HG03565 (cell line): ENCODE measurements around the gene GPR84.

Source experiments
- ATAC-seq: cut with Tn5 transposase; IDR thresholded peaks from one replicate; pipeline ENCODE4 v1.9.1; 2021; ENCODE audit warnings: mild to moderate bottlenecking, moderate library complexity; ENCODE audit not compliant: unreplicated experiment

GPR84 gene

DNA sequence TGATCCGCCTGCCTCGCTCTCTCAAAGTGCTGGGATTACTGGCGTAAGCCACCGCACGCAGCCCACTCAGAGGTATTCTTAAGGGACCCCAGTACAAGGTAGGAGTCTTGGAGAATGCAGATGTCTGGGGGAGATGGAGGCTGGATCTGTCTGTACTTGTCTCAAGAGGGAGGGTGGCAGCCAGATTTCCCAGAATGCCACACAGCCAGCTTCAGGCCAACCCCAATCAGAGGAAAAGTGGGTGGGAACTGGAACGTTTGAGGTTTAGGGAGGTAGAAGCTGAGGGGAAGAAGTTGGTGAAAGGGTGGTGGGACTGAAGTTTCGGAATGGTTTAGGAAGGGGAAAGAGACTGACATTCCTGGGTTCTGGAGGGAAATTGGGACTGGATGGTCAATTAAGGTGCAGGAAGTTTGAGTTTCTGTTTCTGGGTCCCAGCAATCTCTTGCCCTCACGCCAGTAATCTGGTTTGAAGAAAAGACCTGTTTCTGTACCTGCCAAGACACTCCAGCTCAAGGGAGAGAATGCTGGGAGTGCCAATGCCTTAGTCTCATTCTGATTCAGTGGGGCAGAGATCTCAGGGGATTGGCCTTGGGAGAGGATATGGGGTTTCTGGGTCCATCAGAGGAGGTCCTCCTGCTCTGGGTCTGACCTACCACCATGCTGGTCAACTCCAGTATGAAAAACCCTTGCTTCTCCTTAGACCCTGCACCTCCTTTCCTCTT lies 28.4 kb upstream of the GPR84 start:
- no peak for ATAC-seq

DNA sequence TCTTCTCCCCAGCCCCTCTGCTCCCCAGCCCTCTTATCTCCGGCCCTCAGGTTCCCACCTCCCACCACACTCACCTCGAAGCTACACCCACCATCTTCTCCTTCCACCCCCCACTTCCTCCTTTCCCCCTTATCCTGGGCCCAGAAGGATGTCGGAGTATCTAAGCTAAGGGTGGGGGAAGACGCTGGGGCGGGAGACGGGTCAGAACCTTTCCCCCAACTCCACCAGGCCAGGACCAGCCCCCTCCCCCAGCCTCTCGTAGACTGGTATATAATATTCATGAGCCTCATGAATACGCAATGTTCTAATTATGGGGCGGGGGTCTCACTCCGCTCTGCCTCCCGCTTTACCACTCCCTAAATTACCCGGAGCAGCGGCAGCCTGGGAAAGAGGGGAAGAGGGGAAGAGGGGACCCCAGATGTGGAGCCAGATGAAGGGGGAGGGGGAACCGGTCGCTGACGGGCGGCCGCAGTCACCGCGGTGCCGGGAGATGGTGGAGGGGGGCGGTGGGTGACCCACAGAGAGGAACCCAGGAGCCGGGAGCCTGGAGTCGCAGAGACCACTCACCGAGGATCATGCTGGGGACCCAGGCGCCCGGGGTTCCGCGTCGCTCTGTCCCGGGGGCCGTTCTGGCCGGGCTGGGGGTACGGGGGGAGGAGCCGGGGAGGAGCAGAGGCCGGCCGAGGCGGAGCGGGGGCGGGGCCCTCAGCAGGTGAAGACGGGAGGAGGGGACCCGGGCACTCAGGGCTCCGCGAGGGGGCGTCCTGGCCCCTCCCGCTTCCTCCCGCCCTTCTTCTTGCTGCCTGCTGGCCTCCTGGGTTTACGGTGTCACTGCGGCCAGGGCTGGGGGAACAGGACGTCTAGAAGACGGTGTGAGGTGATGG lies 26.6 kb upstream of the GPR84 start:
- ATAC-seq, result no peak

DNA sequence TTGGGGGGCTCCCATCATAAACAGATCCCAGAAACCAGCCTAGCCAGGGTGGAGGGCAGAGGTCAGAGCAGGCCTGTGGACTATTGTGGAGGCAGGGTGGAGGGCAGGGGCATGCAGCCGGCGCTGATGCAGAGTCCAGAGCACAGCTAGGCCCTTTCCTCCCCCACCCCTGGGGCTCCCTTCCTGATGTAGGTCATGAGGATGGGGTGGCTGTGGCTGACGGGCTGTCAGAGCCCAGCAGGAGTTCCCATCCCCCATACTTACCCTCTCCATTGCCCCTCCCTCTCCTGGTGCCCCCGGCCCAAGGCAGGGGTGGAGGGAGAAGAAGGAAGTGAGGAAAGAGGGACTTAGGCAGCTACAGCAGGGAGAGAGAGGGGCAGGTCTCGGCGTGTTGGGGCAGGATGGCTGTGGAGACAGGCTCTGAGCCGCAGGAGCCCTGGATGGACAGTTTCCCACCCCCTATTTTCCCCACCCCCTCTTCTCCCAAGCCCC lies 25.9 kb upstream of the GPR84 start:
- no peak for ATAC-seq

DNA sequence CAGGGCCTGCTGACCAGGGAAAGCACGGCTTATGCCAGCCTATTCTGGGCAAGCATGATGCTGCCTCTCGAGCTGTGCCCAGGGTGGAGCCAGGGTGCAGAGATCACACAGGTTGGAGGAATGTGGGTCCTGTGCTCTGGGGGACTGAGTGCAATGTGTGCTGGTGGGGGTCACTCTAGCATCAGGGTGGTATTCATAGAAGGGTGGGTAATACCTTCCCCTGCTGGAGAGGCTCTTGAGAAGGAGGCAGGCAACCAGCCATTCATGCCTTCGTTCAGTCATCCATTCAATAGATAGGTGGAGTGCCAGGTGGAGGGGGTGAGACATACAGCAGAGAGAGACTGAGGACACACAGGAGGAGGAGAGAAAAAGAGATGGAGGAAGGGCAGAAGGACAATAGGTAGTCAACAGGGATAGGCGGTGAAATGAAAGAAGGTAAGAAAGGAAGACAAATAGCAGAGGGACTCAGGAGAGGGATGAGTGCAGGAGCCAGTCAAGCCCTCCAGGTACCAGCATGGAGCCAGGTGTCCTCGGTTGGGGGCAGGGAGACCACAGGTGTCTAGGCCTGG lies 25.4 kb upstream of the GPR84 start:
- no peak for ATAC-seq

DNA sequence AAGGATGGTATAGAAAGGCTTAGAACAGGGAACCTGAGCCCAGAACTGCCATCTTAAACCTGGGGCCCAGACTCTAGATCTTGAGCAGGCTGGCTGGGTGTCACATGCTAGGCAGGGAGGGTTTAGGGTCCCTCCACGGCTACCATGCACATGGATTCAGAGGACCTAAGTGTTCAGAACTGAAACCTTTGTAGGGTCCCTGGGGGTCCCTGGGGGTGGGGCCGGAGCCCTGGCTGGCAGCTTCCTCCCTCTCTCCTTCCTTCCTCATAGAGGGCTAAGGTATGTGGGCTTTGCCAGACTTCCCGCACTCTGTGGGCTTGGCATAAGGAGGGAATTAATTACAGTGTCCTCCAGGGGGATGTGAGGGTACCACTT lies 24.8 kb upstream of the GPR84 start:
- ATAC-seq, result no peak

DNA sequence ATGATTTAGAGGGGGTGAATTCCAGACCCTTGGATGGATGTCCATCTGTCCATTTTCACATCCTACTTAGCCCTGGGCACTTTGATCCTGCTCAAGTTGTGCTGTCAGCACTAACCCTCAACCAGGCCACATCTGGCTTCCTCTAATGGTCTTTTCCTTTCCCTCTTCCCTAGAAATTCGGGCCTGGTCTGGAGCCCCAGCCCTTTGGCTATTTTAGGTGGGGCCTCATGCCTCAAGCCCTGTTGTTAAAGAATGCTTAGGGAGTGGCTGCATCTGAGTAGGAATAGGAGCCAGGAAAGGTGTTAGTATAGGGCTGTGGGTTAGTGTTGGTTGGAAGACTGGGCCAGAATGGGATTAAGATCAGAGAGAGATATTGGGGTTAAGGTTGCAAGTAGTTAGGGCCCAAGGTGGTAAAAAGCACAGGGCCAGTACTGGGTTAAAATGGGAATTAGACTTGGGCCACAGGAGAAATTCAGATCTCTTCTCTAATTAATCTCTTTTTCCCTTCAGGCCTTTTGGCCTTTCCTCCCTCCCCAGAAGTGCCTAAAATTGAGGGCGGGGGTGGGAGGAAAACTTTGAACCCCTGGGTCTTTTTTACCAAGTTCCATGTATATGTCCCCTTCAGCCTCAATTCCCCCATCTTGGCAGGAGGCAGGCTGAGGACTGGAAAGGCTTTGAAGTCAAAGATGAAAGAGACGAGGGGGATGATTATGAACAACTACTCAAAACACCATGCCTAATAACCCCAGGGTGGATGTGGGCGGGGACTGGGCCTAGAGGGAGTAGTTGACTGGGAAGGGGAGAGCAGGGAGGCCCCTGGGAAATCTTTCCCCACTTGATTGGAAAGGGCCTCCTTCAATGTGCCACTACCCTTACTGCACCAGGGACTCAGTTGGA lies 24.2 kb upstream of the GPR84 start:
- ATAC-seq, result no peak

DNA sequence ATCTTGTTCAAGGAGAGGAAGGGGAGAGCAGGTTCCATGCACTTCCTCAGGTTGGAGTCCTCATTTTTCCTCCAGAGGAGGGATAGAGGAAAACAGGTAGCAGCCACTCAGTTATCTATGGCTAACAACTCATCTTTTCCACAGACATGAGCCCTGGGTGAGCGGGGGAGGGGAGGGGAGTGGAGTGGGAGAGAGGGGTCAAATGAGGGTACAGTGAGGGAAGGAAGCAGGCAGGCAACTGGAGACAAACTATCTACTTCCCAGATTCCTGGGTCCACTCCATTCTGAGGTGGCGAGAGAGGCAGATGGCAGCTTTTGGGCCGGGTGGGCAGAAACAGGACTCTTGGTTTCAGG lies 22.8 kb upstream of the GPR84 start:
- ATAC-seq, result no peak

DNA sequence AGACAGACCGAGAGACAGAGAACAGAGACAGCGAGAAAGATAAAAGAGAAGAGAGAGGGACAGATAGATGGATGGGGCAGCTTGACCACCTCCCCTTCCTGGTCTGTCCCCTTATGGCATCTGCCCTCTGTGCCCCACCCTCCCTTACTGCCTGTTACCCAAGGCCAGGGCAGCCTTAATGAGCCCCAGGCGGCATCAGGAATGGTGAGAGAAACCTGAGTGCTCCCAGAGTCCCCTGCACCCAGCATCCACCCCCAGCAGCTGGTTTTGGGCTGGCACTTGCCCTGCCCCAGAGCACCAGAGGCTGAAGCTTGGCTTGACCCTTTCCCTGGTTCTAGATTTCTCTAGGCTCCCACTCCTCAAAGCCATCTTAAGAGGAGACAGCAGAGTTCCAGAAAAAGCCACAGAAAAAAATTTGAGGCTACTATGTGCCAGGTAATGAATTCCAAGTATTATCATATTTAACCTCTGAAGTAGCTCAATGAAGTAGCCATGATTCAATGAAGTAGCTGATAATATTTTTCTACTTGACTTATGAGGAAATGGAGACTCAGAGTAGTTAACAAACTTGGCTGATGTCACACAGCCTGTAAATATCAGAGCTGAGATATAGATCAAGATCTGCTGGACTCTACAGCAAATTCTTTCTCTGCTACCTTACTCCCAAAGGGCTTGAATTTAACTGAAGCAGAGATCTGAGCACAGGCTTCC lies 22.3 kb upstream of the GPR84 start:
- no peak for ATAC-seq

DNA sequence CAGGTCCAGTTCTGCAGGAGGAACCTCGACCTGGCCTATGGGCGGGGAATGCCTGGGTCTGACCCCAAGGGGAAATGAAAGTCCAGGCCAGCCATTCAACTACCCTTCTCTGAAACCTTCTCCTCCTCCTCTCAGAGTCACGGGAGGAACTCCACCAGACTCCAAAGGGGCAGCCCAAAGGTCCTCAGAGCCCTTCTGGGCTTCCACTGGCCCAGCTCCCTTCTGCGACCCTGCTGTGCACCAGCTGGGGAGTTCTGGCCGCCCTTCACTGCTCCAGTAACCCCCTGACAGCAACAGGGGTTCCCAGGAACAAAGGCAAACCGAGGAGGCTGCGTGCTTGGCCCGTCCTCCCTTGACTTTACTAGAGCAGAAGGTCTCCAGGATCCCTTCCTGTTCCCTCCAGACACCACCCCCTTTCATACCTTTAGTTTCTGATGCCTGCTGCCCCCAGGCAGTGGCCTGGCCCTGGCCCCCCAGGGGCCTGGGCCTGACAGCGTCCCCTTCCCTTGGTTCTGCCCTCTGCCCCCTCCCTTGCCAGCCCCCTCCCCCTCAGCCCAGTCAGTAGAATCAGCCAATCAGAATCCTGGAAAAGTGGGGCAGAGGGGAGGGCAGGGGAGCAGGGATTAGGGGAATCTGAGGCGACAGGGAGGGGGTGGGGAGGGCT lies 21.1 kb upstream of the GPR84 start:
- ATAC-seq, result peak; percentile 58

DNA sequence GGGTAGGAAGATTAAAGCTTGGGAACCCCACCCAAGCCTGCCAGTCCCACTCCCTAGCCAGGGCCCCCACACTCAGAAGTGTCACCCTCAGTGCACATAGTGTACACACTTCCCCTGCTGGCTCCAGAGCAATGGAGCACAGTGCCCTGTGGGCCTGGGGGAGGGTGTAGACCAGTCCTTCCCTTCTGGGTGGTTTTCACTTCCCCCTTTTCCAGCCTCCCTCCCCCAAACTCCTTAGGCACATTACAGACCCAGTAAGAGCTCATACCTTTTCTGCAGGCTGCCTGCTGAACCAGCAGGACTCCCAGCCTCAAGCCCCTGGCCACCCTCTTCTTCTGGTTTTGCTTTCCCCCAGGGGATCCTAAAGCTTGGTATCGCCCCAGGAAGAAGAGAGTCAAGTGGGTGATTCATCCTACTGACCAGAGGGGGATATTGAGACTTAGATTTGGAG lies 20.3 kb upstream of the GPR84 start, which contains the start of gene ZNF385A:
Gene ZNF385A, minus strand, starts transcription at position 143 of the 451 bp plus-strand sequence. CDS start 219 bp downstream, outside the sequence.
- ATAC-seq, result peak; percentile 33

DNA sequence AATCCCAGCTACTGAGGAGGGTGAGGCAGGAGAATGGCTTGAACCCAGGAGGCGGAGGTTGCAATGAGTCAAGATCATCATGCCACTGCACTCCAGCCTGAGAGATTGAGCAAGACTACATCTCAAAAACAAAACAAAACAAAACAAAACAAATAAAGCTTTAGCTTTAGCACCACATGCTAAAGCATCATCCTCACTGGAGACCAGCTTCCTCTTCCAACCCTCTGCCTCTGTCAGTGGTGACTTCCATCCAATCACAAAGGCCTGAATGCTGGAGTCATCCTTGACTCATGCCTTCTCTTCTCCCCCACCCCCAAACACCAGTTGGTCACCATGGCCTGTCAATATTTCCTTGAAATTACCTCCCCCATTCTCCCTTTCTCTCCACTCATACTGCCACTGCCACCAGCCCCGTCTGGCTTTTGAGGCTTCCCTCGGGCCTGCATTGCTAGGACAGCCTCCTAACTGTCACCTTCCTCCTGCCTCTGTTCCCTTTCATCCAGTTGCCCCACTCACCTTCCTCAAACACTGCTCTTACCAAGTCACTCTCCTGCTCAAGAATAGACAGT lies 18.8 kb upstream of the GPR84 start:
- ATAC-seq, result no peak

DNA sequence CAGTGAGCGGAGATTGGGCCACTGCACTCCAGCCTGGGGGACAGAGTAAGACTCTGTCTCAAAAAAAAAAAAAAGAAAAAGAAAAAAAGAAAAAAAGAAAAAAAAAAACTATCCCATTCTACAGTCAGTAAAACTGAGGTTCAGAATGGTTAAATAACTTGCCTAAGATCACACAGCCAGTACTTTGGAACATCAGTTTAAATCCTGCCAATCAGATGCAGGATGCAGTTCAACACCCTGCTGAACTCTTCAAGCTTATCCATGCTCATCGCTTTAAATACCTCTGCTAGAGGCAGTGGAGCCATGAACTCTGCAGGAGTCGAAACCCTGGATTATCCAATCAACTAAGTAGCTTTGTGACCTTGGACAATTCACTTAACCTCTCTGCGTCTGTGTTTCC lies 16.9 kb upstream of the GPR84 start:
- no peak for ATAC-seq

DNA sequence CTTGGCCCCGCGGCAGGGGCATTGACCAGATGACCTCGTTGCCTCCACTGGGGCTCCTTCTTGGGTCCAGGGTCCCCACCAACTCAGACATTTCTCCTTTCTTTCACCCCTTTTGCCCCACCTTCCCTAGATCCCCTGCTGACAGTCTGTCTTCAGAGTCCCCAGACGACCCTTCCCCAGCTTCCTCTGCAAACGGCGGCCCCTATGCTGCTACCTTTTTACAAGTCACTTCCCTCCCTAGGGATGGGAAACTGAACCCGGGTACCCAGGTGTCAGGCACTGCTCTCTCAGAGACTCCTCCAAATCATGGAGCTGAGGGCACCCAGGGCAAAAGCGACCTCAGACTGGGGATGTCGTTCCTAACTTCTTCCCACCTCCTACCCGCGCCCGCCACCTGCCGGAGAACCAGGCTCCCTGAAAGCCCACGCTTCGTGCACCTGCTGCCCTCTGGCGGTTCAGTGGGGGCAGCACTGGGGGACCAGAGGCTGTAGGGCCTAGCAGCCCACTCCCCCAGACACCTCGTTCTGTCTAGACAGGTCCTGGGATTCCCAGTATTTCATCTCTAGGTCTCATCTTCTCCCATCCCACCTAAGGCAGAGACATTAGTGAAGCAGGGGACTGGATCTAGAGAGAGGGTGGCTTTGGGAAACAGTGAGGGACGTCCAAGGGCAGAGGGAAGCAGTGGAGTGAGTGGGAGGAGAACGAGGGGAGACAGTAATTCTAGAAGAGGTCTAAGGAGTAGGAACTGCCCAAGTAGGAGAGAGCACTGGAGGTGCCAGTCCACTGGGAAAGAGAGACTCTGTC lies 15.3 kb upstream of the GPR84 start:
- no peak for ATAC-seq

DNA sequence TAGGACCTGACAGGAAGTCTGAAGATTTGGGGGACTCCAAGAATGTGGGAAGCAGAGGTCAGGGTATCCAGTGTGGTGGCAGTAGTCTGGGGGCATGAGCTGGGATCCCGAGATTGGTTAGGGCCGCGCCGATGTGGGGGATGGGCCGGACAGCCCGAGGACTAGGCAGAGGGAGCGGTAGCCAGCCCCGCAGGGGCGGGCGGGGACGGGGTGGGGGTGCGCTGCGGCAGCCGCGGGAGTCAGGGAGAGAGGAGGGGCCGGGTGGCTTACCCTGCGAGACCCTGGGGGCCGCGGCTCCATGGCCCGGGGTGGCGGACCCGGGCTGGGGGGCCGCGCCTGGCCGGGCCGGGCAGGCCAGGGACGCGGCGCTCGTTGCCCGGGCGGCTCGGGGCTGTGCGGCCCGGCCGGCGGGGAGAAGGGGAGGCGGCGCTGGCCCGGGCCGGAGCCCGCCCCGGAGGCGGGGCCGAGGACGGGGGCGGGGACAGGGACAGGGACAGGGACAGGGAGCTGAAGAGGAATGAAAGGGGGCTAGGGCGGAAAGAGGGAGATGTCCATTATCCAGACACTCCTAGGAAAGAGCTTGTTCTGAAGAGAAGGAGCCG lies 14.6 kb upstream of the GPR84 start:
- no peak for ATAC-seq

DNA sequence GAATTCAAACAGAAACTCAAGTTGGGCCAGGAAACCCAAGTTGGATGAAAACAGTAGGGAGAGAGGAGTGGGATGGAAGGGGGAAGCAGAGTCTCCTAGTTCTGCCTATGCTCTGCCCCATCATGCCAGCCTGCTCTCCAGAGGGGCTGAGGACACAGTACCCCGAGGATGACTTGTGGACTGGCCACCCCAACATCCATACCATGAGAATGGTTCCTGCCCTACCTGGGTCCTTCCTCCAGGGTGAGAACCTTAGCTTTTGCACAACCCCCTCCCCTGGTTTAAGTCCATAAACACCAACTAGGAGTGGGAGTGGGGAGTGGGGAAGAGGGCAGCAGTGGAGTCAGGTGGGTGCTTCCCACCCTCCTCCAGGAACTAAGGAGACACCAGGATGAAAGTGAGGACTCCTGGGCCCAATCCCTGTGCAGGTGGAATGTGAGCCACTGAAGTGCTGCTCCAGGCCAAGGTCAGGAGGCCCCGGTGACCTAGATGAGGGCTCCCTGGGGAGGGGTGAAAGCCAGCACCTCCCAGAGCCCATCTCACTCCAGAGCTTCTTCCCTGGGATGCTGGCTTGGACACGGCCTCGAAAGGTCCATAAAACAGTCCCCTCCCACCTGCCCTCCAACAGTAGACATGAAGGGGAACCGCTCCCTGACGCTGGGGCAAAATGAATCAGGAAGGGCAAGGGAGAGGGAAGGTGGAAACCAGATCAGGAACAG lies 13.7 kb upstream of the GPR84 start:
- ATAC-seq, result no peak

DNA sequence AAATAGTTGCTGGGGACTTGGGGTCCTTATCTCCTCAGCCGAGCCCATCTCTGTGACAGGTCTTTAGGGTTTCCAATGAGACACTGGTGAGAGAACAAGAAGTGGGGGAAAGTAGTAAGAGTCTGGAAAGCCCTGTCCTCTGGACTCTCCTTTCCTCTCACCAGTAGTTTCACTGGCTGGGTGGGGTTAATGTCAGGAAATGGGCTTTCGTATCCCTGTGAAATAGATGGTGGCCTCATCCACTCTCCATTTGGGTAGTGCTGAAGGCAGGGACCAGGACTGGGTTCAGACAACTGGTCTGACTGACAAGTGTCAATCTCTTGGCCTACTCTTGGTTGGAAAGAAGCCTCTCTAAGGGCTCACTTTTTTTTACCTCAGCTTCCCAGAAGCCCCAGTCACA lies 12.7 kb upstream of the GPR84 start:
- no peak for ATAC-seq

DNA sequence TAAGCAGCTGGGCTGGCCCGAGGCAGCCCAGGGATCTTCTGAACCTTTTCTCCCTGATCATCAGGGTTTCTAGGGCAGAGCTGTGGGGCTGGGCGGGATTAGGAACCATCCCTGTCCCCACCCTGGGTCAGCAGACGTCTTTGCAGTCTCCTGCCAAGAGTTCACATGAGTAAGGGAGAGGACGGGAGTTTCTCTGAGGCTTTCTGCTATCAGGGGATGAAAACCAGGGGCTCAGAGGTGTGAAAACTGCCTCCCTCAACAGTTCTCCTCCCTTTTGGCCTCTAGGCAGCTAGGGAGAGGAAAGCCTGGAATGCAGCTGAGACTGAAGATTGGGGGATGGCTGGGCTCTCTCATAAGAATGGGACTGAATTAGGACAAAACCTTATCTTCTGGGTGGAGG lies 12.3 kb upstream of the GPR84 start:
- no peak for ATAC-seq

DNA sequence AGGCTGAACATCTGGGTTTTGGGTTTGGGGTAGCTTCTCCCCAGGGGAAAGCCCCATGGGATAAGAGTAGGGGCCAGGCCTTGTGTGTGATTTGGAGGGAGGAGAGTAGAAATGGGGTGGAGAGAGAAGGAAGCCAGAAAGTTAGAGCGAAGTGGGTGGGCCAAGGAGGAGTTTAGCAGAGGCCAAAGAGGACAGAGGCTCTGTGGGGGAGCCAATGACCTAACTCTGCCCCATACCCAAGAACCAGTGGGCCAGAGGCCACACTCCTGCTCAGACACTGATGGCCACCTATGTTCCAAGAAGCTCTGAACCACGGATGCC lies 10.9 kb upstream of the GPR84 start:
- ATAC-seq, result no peak
